Measurements from ENCODE around the gene NMT2. TPM values are rescaled to one million over a fixed set of nuclear protein-coding genes. Genes with fewer than 3 reads are reported as not detected.

NMT2 gene
- total and polyA plus RNA-seq, 2 experiments from 2014 or later: 11.7 to 16.8 TPM

DNA sequence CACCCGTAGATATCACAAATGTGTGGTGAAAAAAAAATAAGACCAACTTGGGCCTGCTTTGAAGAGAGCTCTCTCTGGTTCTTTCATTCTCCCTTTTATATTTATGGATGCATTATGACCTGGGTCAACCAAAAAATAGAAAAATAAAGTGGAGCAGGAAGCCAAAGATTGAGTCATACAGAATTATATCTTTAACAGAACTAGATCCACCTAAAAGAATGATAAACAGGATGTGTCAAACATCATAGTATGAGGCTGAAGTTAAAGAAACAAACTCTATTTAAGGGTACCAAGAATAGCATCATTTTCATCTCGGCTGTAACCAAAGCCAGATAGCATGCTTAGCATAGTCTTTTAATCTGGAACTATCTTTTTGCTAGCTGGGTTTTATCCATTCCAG, 28.8 kb upstream of the NMT2 start (continued):
- TF ChIP-seq EZH2 (IDR thresholded peaks at IDR 0.05; ENCODE audit: low read depth, unreplicated experiment): no peak
- no peak for TF ChIP-seq NANOG (IDR thresholded peaks at IDR 0.05; ENCODE audit: borderline replicate concordance)
- TF ChIP-seq, protein P1, sequence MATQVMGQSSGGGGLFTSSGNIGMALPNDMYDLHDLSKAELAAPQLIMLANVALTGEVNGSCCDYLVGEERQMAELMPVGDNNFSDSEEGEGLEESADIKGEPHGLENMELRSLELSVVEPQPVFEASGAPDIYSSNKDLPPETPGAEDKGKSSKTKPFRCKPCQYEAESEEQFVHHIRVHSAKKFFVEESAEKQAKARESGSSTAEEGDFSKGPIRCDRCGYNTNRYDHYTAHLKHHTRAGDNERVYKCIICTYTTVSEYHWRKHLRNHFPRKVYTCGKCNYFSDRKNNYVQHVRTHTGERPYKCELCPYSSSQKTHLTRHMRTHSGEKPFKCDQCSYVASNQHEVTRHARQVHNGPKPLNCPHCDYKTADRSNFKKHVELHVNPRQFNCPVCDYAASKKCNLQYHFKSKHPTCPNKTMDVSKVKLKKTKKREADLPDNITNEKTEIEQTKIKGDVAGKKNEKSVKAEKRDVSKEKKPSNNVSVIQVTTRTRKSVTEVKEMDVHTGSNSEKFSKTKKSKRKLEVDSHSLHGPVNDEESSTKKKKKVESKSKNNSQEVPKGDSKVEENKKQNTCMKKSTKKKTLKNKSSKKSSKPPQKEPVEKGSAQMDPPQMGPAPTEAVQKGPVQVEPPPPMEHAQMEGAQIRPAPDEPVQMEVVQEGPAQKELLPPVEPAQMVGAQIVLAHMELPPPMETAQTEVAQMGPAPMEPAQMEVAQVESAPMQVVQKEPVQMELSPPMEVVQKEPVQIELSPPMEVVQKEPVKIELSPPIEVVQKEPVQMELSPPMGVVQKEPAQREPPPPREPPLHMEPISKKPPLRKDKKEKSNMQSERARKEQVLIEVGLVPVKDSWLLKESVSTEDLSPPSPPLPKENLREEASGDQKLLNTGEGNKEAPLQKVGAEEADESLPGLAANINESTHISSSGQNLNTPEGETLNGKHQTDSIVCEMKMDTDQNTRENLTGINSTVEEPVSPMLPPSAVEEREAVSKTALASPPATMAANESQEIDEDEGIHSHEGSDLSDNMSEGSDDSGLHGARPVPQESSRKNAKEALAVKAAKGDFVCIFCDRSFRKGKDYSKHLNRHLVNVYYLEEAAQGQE (IDR thresholded peaks at IDR 0.05; ENCODE audit: unreplicated experiment): no peak
- TF ChIP-seq POLR2AphosphoS5 (IDR thresholded peaks at IDR 0.05; ENCODE audit: low read depth): no peak
- TF ChIP-seq ZNF114 (CRISPR knock-in tag; IDR thresholded peaks at IDR 0.05): no peak

DNA sequence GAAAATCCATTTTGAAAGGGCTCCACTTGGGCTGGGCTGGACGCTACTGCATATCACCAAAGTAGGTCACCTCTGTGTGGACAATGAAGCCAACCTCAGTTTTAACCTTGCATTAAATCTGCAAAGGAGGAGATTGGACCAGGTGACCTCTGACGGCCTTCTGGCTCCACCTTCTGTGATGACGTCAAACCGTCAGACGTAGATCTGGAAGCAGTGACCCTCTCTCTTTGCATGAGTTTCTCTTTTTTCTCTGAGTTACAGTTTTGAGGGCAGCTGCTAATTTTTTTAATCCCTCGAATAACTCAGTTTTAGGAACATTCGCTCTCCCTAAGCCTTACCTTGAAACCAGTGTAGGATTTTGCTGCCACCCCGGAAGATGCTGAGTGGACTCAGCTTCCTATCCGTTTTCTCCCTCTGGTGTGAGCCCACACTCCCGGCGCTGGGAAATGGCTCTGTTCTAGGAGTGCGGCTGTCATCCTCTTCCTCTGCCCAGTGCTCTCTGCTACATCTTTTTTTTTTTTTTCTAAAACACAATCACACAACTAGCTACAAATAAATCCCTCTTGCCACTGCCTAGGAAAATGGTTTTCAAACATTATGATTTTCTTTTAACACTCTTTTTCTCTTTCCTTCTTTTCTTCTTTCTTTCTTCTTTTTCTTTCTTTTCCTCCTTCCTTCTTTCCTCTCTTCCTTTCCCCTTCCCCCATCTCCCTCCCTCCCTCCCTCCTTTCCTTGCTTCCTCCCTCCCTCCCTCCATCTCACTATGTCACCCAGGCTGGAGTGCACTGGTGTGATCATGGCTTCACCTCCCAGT, 27.7 kb upstream of the NMT2 start:
- no peaks in the 10 kb centered on the region for H3K36me3 ChIP-seq (ENCODE audit: insufficient read depth)
- no peaks in the 10 kb centered on the region for H3F3A ChIP-seq (replicated peaks; ENCODE audit: low read depth)
- H3K27ac ChIP-seq (ENCODE audit: low read depth): no peak overlapping the region
- H3K27ac Mint-ChIP-seq: no peak overlapping the region
- ATAC-seq (peak; percentile 69), DNase-seq (ENCODE audit: low spot score) (peak; percentile 57)
- no peaks in the 10 kb centered on the region for H3K36me3 Mint-ChIP-seq (ENCODE audit: low read depth)
- peak overlapping the region; percentile 45; the same call in 2 of the 3 replicates for H3K4me3 Mint-ChIP-seq
- no peaks in the 10 kb centered on the region for H3K27me3 ChIP-seq (ENCODE audit: insufficient read depth)
- TF ChIP-seq EZH2 (IDR thresholded peaks at IDR 0.05; ENCODE audit: low read depth, unreplicated experiment) (no peak), CREB1 (CRISPR knock-in tag; IDR thresholded peaks at IDR 0.05; ENCODE audit: low read depth) (peak; percentile 82)
- TF ChIP-seq, protein P1 (IDR thresholded peaks at IDR 0.05; ENCODE audit: unreplicated experiment): no peak
- peaks cover 10% of the 10 kb centered on the region for H3K4me1 Mint-ChIP-seq
- H3K4me3 ChIP-seq: 0 out of 2 replicates have a peak overlapping the region, but pooled peaks have one; percentile 29
- H3K9me2 ChIP-seq (ENCODE audit: insufficient read depth): no peaks in the 10 kb centered on the region
- no peaks in the 10 kb centered on the region for H3K79me2 ChIP-seq (replicated peaks; ENCODE audit: insufficient read depth)
- peaks cover under 1% of the 10 kb centered on the region for H3K27me3 Mint-ChIP-seq (ENCODE audit: insufficient read depth, low read depth, poor library complexity)
- H4K20me1 ChIP-seq (replicated peaks; ENCODE audit: insufficient read depth): no peaks in the 10 kb centered on the region
- peaks cover 11% of the 10 kb centered on the region for H3K4me1 ChIP-seq (ENCODE audit: insufficient read depth)
- H3K4me2 ChIP-seq: peak overlapping the region; percentile 1; the same call in 1 of the 2 replicates
- H2AFZ ChIP-seq: peak overlapping the region; percentile 86
- no peaks in the 10 kb centered on the region for H3K9me3 Mint-ChIP-seq
